OCI-LY7 (cell line): ENCODE data around the gene RAN. TPM values are rescaled to one million over a fixed set of nuclear protein-coding genes. Genes with fewer than 3 reads are reported as not detected.

ENCODE experiments used
- BruUV-seq: library from RNA; stranded (reverse); fragments of 400-500 nt; replicated peaks from 2 replicates; lab custom pipeline; 2021; lab: Mats Ljungman, UMichigan
- CTCF ChIA-PET: fragments of 300-600 bp; sonication (Branson Sonifier 250); formaldehyde crosslinking; loops from one replicate; lab custom pipeline; 2022; ENCODE audit warnings: antibody characterized with exemption; ENCODE audit not compliant: unreplicated experiment; lab: Charles Lee
- POLR2A ChIA-PET: fragments of 300-600 bp; sonication (Branson Sonifier 250); formaldehyde crosslinking; loops from one replicate; lab custom pipeline; 2022; ENCODE audit warnings: antibody characterized with exemption; lab: Charles Lee
- DNase-seq: peaks from one replicate; pipeline ENCODE4 v3.0.0-alpha.2; 2015; ENCODE audit warnings: low spot score
- H2AFZ ChIP-seq: fragments of 200-600 bp; sonication (generic), shearing (Covaris generic); 2 replicates; pipeline ENCODE4 v1.6.1; 2014; ENCODE audit warnings: mild to moderate bottlenecking, antibody characterized with exemption, low read length, moderate library complexity
- H3K27ac ChIP-seq: fragments of 200-600 bp; sonication (generic); 2 replicates; pipeline ENCODE4 v1.5.1; 2014; ENCODE audit warnings: mixed run types, low read depth, mild to moderate bottlenecking, moderate library complexity, low read length, inconsistent platforms; ENCODE audit not compliant: poor library complexity, severe bottlenecking
- H3K36me3 ChIP-seq: fragments of 200-600 bp; sonication (generic); 2 replicates; pipeline ENCODE4 v1.6.1; 2014; ENCODE audit warnings: mild to moderate bottlenecking, antibody characterized with exemption, low read length, moderate library complexity, mixed read lengths; ENCODE audit not compliant: insufficient read depth
- H3K4me1 ChIP-seq: fragments of 200-600 bp; sonication (generic); 2 replicates; pipeline ENCODE4 v1.5.1; 2014; ENCODE audit warnings: mild to moderate bottlenecking, low read length; ENCODE audit not compliant: insufficient read depth, poor library complexity, severe bottlenecking
- H3K4me2 ChIP-seq: fragments of 200-600 bp; sonication (generic); 2 replicates; pipeline ENCODE4 v1.6.1; 2014; ENCODE audit warnings: mild to moderate bottlenecking, low read length
- H3K4me3 ChIP-seq: fragments of 200-600 bp; sonication (generic); 2 replicates; pipeline ENCODE4 v1.5.1; 2014; ENCODE audit warnings: mild to moderate bottlenecking, low read depth, low read length; ENCODE audit not compliant: poor library complexity, severe bottlenecking
- H3K79me2 ChIP-seq: fragments of 200-600 bp; sonication (generic); 2 replicates; pipeline ENCODE4 v1.6.1; 2016; ENCODE audit warnings: low read depth, mild to moderate bottlenecking, low read length, moderate library complexity, mixed read lengths; ENCODE audit not compliant: insufficient read depth
- H3K9me2 ChIP-seq: fragments of 200-600 bp; sonication (generic); 2 replicates; pipeline ENCODE4 v1.6.1; 2016; ENCODE audit warnings: mild to moderate bottlenecking, low read length, mixed read lengths; ENCODE audit not compliant: insufficient read depth
- H3K9me3 ChIP-seq: fragments of 200-600 bp; sonication (generic); 2 replicates; pipeline ENCODE4 v1.6.1; 2014; ENCODE audit warnings: mild to moderate bottlenecking, mixed run types, low read length, mixed read lengths
- H4K20me1 ChIP-seq: fragments of 200-600 bp; sonication (generic); 2 replicates; pipeline ENCODE4 v1.6.1; 2014; ENCODE audit warnings: mild to moderate bottlenecking, antibody characterized with exemption, low read length, moderate library complexity, mixed read lengths; ENCODE audit not compliant: insufficient read depth
- CTCF ChIP-seq: fragments of 200-600 bp; sonication (generic); conservative IDR thresholded peaks from 2 replicates; pipeline ENCODE4 v1.5.1; 2014; ENCODE audit warnings: mild to moderate bottlenecking, antibody characterized with exemption, low read length, moderate library complexity, mixed read lengths
- EZH2phosphoT487 ChIP-seq: fragments of 200-600 bp; sonication (generic); IDR thresholded peaks from 2 replicates; pipeline ENCODE4 v1.6.1; 2018; ENCODE audit warnings: low read depth, borderline replicate concordance, mild to moderate bottlenecking, mixed run types, antibody characterized with exemption, low read length, moderate library complexity, mixed read lengths
- intact Hi-C: fragments of 100-400 bp; cut with micrococcal nuclease; formaldehyde crosslinking; loops from one replicate; pipeline ENCODE4 v1.10.0; 2022; ENCODE audit not compliant: unreplicated experiment
- total RNA-seq, 2 experiments: library from RNA; depleted of rRNA in 1 of 2; stranded (reverse); fragments of >200 nt in 1 of 2; shearing (Covaris generic) in 1 of 2; gene quantifications; 2 replicates each; pipeline ENCODE4 v1.2.3, GENCODE V29; 2014 to 2022

Gene RAN
- total RNA-seq, 2 experiments from 2014 or later = 1,462 to 1,957 TPM

GRCh38 chr12:130849561-130850417, 22.1 kb upstream of the RAN start:
- ChIA-PET CTCF (no interaction called here), POLR2A (interaction anchor here (0.6 kb wide), 1 partner anchor 374 kb away, joined by 3 read pairs; no protein-coding TSS in a partner anchor)
- H3K4me1 ChIP-seq = no peaks in the 10 kb centered on the region
- intact Hi-C loops = no loop called here
- no peaks in the 10 kb centered on the region for H4K20me1 ChIP-seq
- DNase-seq = no peak
- no peaks in the 10 kb centered on the region for H3K79me2 ChIP-seq
- no peaks in the 10 kb centered on the region for H3K36me3 ChIP-seq
- H3K27ac ChIP-seq = no peak overlapping the region
- H3K4me3 ChIP-seq = no peak overlapping the region
- no peaks in the 10 kb centered on the region for H3K9me3 ChIP-seq
- no peaks in the 10 kb centered on the region for H3K9me2 ChIP-seq
- no peak for TF ChIP-seq CTCF
- TF ChIP-seq EZH2phosphoT487 = no peak
- no peak overlapping the region for H2AFZ ChIP-seq
- BruUV-seq = no TSS peak
- no peak overlapping the region for H3K4me2 ChIP-seq

GRCh38 chr12:130850418-130851021, 21.3 kb upstream of the RAN start:
- CTCF ChIA-PET = no interaction called here
- BruUV-seq = no TSS peak
- POLR2A ChIA-PET = no interaction called here

More at GRCh38 chr12:130850418-130851021, 21.3 kb upstream of the RAN start:
- Histone ChIP-seq H3K79me2 (no peaks in the 10 kb centered on the region), H3K4me2 (no peak overlapping the region), H3K9me3 (no peaks in the 10 kb centered on the region), H3K4me1 (no peaks in the 10 kb centered on the region), H3K4me3 (no peak overlapping the region), H4K20me1 (no peaks in the 10 kb centered on the region), H2AFZ (no peak overlapping the region), H3K27ac (no peak overlapping the region), H3K9me2 (no peaks in the 10 kb centered on the region), H3K36me3 (no peaks in the 10 kb centered on the region)
- intact Hi-C loops = no loop called here
- no peak for DNase-seq
- TF ChIP-seq EZH2phosphoT487 (no peak), CTCF (no peak)
